Cardiac fibroblast (primary cell): ENCODE data around the gene LRRC38.

Experiments
- DNase-seq, 2 donors: peaks; one replicate each; pipeline versions ENCODE4 v3.0.0 to v3.0.0-alpha.2; 2010; ENCODE audit warnings: low read depth in 2 of 2
- H3K4me3 ChIP-seq, 2 donors: replicated peaks in 1 of 2; 1 replicate in 1 of 2; 2 replicates in 1 of 2; pipeline ENCODE4 v1.5.1; 2011; ENCODE audit warnings: low read depth in 2 of 2, low read length in 2 of 2, mild to moderate bottlenecking in 2 of 2, moderate library complexity in 1 of 2
- CTCF ChIP-seq: IDR thresholded peaks from one replicate; pipeline ENCODE4 v1.5.1; 2011; ENCODE audit warnings: low read depth, mild to moderate bottlenecking, low read length, inconsistent platforms

LRRC38 gene

GRCh38 chr1:13478692-13479091, 35.1 kb downstream of the LRRC38 start:
- DNase-seq: peak in 1 of 2 donors; percentile 5

GRCh38 chr1:13469343-13469742, 44.5 kb downstream of the LRRC38 start:
- peak in 1 of 2 donors; percentile 20 for DNase-seq
- peak; percentile 8 for TF ChIP-seq CTCF
- no peak overlapping the region for H3K4me3 ChIP-seq

More at GRCh38 chr1:13478692-13479091, 35.1 kb downstream of the LRRC38 start:
- H3K4me3 ChIP-seq: no peak overlapping the region
- TF ChIP-seq CTCF: no peak

GRCh38 chr1:13465515-13465914, 48.3 kb downstream of the LRRC38 start:
- no peak overlapping the region for H3K4me3 ChIP-seq
- TF ChIP-seq CTCF: no peak
- no peak for DNase-seq

GRCh38 chr1:13462682-13463081, 51.1 kb downstream of the LRRC38 start:
- DNase-seq: no peak
- H3K4me3 ChIP-seq: no peak overlapping the region
- no peak for TF ChIP-seq CTCF

- DNase-seq: peak in 1 of 2 donors; percentile 36
- TF ChIP-seq CTCF: no peak
- no peak overlapping the region for H3K4me3 ChIP-seq
These were observed 51.8 kb downstream of the LRRC38 start for GRCh38 chr1:13461977-13462376.

- DNase-seq: no peak
- no peak overlapping the region for H3K4me3 ChIP-seq
- no peak for TF ChIP-seq CTCF
These were observed 56.8 kb downstream of the LRRC38 start for GRCh38 chr1:13456904-13457532.
